GM12873 (cell line): Measurements from ENCODE around the gene CLEC4F.

Source experiments
- CTCF ChIP-seq: IDR thresholded peaks from 2 replicates; pipeline ENCODE4 v1.5.1; 2012; ENCODE audit warnings: low read depth, mild to moderate bottlenecking, moderate library complexity, low read length, control low read depth; ENCODE audit not compliant: insufficient read depth; ENCODE audit errors: missing control alignments

Gene CLEC4F

GRCh38 chr2:70807102-70807827, 13.1 kb downstream of the CLEC4F start:
- no peak for TF ChIP-seq CTCF

DNA sequence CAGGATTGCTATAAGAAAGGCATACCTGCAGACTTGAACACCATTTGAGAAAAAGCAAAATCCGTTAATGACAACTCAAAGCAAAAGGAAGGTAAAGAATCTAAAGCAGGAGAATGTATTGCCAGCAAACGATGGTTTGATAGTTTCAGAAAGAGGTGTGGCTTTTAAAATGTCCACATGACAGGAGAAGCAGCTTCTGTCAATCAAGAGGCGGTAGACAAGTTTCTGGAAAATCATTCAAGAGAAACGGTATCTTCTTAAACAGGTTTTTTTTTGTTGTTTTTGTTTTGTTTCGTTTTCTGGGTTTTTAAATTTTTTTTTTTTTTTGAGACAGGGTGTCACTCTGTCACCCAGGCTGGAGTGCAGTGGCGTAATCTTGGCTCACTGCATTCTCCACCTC, 13.8 kb downstream of the CLEC4F start:
- no peak for TF ChIP-seq CTCF

DNA sequence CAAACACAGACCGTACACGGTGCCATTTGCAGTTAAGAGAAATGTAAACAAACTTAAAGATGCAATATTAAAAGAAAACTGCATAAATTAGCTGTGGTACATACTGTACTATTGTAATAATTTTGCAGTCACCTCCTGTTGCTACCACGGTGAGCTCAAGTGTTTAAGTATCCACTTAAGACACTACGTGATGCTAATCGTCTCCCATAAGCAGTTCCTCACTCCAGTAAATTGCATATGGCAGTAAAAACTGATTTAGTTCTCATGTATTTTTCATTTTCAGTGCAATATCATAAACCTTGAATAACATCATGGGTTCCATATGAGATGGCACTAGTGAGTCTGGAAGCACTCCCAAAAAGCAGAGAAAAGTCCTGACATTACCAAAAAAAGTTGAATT, 14.4 kb downstream of the CLEC4F start:
- TF ChIP-seq CTCF, result no peak

- no peak for TF ChIP-seq CTCF
Measured at GRCh38 chr2:70801607-70802263, 18.7 kb downstream of the CLEC4F start.

DNA sequence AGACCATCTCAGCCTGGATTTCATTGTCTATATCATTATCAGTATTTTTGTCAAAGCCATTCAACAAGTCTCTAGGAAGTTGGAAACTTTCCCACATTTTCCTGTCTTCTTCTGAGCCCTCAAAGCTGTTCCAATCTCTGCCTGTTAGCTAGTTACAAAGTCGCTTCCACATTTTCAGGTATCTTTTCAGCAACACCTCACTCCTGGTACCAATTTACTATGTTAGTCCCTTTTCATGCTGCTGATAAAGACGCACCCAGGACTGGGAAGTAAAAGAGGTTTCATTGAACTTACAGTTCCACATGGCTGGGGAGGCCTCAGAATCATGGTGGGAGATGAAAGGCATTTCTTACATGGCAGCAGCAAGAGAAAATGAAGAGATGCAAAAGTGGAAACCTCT, 20.7 kb downstream of the CLEC4F start:
- no peak for TF ChIP-seq CTCF

- no peak for TF ChIP-seq CTCF
Measured at GRCh38 chr2:70797506-70797905, 22.9 kb downstream of the CLEC4F start.

- no peak for TF ChIP-seq CTCF
Measured at GRCh38 chr2:70796262-70796661, 24.1 kb downstream of the CLEC4F start.
